Stimulated activated CD8-positive, alpha-beta memory T cell treated with anti-CD3 and anti-CD28 coated beads, Interleukin-7, amount 100 ng/mL, for 1 hour (primary cell): ENCODE data around the gene SLC26A11.
A peak's percentile ranks its signal among the peaks of the same experiment; 100 is the strongest.
"Not testable (repeated sequence)": the region's sequence is repeated elsewhere in the genome, so short reads cannot be mapped to it uniquely, and the experiment has no call there.

ENCODE experiments used
- DNase-seq, 2 donors: peaks; one replicate each; pipeline ENCODE4 v3.0.0-alpha.2; 2020; ENCODE audit warnings: low read depth in 2 of 2

SLC26A11 gene

DNA sequence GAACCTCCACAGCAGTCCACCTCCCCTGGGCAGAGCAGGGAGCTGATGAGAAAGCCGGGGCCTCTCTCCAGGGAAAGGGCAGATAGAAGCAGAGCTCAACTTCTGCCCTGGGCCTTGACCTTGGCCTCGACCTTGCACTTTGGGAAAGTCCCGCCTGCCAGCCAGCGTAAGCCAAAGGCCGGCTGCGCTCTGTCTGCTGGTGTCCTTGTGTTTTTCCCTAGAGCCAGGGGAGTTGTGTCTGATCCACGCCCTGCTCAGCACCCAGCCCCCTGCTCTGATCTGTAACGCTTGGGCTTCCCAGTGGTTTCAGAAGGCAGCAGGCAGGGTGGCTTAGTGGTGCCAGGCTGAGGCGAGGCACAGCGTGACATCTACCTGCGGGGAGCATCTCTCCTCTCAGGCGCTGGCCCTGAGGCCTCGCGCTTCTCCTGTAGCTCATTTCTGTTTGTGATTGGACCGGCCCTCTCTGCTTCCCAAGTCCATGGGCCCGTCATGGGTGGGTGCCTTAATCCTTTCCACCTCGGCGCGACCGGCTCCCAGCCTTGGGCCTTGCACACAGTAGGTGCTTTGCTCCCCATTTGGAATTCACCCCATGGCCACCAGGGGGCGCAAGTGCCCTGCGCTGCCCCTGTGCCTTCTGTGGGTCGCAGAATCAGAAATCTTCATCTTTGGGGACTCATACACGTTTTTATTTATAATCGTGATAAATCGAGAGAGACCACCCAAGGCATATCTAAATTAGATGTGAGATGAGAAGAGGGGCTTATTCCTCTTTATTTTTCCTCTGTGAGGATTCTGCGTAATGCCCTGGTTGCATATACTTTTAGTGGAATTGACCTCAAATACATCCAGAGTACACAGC is 24.3 kb upstream of the SLC26A11 start:
- peak; percentile 24 to 37 for DNase-seq

DNA sequence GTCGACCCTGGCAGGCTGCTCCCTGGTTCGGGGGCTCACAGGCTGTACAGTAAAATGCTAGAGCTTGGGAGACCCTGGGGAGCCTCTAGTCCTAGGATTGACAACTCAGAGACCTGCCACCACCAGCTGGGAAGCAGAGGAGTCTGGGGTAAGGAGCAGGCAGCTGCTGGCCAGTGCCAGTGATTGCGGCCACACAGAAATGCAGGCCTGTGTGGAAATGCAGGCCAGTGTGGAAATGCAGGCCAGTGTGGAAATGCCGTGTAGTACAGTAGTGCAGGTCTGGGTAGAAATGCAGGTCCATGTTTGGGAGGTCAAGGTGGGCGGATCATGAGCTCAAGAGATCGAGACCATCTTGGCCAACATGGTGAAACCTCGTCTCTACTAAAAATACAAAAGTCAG is 23.6 kb upstream of the SLC26A11 start:
- no peak for DNase-seq

DNA sequence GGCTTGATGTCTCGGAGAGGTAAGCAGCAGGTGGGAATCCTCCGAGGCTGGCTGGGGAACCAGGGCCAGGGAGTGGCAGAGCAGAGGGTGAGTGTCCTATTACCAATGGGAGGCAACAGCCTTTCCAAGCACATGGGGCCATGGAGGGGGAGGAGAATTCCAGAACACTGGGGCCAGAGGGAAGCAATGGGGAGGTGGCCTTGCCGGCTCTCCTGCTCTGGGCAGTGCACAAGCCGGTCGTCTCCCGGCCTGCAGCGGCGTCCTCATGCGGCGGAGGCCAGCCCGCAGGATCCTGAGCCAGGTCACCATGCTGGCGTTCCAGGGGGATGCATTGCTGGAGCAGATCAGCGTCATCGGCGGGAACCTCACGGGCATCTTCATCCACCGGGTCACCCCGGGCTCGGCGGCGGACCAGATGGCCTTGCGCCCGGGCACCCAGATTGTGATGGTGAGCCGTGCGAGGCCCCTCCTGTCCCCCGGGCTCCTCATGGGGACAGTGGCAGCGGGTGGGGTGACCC is 22.0 kb upstream of the SLC26A11 start:
- DNase-seq = no peak

GRCh38 chr17:80199295-80199694 is 20.9 kb upstream of the SLC26A11 start:
- not testable (repeated sequence) for DNase-seq

DNA sequence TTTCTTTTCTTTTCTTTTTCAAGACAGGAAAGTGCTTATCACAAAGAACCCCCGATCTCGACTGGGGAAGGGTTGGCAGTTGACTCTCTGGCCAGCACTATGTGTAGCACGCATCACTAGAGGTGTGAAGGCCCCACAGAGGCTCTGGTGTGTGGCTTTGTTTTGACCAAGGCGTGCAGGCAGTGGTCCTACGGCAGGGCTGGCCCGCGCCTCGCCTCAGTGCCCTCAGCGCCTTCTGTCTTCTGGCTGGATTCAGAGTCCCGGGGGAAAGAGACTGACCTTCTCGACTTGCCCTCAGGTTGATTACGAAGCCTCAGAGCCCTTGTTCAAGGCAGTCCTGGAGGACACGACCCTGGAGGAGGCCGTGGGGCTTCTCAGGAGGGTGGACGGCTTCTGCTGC is 18.8 kb upstream of the SLC26A11 start:
- DNase-seq = no peak

DNA sequence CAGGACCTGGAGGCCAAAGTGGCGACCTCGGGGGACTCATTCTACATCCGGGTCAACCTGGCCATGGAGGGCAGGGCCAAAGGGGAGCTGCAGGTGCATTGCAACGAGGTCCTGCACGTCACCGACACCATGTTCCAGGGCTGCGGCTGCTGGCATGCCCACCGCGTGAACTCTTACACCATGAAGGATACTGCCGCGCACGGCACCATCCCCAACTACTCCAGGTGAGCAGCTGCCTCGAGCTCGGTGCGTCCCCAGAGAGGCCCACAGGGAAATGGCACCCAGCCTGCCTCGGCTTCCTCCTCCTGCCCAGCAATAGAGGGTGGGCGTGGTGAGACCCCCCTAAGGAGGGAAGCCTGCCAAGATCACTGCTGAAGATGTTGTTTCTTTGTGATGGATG is 18.0 kb upstream of the SLC26A11 start:
- DNase-seq = no peak

GRCh38 chr17:80203471-80203963 is 16.7 kb upstream of the SLC26A11 start:
- no peak for DNase-seq

DNA sequence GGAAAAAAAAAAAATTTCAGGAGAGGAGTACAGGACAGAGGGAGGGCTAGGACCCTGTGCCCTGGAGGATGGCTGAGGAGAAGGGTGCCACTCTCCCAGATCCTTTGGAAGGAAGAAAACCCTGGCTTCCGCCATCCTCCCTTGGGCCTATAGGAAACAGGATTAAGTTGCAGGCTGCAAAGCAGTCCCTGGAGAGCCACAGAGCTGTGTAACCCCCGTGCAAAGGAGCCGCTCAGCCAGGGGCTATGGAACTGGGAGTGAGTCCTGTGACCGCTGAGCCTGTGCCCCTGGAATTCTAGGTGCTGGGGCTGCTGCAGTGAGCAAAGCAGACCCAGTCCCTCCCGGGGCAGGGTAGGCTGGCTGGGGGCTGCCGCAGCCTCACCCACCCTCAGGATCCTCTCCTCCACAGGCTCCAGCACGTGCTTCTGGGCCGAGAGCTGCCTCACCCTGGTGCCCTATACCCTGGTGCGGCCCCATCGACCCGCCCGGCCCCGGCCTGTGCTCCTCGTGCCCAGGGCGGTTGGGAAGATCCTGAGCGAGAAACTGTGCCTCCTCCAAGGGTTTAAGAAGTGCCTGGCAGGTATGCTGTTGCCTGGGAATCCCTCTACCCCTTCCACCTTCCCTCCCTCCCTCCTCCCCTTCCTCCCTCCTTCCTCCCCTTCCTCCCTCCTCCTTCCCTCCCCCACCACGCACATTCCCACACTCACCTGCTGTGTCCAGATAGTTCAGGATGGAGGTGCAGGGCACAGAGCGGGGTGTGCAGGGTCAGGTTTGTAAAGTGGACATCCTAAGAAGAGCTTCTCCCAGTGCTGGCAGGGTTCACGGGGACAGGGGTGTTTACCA is 15.4 kb upstream of the SLC26A11 start:
- DNase-seq = no peak

GRCh38 chr17:80205811-80206210 is 14.4 kb upstream of the SLC26A11 start:
- DNase-seq = no peak

GRCh38 chr17:80208050-80208449 is 12.2 kb upstream of the SLC26A11 start:
- DNase-seq = no peak

GRCh38 chr17:80209765-80210164 is 10.5 kb upstream of the SLC26A11 start:
- DNase-seq = no peak

DNA sequence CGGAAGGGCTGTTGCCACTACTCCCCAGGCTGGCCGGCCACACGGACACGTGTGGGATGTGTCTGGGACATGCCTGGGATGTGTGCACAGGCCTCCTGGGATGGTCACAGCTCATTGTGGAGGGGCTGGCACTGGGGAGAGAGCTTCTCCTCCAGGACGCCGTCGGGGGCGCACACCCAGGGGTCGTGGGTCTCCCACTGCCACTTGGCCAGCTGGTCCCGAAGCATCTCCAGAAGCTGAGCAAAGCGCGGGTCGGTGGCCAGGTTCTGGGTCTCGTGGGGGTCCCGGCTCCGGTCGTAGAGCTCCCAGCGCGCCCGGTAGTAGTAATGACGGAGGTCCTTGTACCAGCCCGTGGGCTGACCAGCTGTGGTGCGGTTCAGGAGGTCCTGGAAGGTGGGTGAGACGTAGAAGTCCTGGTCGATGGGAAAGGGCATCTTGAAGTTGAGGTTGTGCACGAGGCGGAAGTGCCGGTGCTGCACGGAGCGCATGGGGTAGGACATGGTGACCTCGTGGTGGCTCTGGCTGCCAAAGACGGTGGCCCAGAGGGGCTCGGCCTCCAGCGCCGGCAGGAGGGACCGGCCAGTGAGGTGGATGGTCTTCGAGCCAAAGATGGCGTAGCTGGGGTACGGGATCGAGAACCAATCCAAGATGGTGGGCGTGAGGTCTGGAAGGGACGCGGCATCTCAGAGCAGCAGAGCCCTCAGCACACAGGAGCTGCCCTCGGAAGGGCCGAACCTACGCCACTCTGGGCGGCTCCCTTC is 9.7 kb upstream of the SLC26A11 start:
- DNase-seq = no peak

GRCh38 chr17:80212109-80212508 is 8.1 kb upstream of the SLC26A11 start:
- no peak for DNase-seq

DNA sequence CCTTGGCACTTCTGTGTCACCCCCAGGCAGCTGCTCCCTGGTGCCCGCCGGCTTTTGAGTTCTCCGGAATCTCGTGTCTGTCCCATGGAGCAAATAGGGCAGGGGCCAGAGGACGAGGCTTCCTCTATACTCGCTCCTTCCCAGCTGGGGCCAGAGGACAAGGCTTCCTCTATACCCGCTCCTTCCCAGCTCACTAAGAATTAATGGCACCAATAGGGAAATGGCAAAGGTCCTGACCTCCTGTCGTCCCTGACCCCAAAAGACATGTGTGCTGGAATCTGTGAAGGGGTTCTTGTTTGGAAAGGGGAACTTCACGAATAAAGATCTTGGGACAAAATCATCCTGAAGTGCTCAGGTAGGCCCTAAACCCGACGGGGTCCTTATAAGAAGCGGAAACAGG is 7.7 kb upstream of the SLC26A11 start:
- no peak for DNase-seq

DNA sequence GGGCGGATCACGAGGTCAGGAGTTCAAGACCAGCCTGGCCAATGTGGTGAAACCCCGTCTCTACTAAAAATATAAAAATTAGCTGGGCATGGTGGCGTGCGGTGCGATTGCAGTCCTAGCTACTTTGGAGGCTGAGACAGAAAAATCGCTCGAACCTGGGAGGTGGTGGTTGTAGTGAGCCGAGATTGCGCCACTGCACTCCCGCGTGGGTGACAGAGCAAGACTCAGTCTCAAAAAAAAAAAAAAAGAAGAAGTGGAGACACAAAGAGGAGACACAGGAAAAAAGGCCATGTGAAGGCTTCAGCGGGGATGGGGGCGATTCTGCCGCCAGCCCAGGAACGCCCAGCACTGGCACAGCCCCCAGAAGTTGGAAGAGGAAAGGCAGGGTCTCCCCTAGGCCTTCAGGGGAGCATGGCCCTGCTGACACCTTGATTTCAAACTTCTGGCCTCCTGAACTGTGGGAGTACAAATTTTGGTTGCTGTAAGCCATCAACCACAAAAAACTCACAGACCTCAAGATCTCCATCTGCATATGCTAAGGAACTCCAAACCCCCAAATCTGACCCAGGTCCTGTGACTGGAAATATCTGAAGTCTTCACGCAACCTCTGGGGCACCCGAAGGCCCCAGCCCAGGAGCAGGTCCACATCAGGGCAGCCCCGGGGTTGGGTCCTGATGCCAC is 7.1 kb upstream of the SLC26A11 start:
- DNase-seq = no peak

DNA sequence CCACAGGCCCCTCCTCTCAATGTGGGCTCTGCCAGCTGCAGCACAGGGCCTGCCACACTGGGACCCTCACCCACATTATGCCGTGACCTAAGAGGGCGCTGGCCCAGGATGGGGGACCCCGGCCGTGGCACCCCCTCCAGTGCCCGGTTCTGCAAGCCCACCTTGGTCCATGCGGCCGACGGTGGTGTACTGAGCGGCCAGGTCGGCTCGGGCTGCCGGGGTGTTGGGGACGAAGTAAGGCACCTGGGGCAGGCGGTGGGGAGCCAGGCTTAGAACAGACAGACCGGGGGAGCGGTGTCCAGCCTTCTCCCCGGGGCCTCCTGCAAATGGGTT is 6.6 kb upstream of the SLC26A11 start:
- no peak for DNase-seq

GRCh38 chr17:80214012-80214877 is 6.0 kb upstream of the SLC26A11 start:
- DNase-seq = no peak

DNA sequence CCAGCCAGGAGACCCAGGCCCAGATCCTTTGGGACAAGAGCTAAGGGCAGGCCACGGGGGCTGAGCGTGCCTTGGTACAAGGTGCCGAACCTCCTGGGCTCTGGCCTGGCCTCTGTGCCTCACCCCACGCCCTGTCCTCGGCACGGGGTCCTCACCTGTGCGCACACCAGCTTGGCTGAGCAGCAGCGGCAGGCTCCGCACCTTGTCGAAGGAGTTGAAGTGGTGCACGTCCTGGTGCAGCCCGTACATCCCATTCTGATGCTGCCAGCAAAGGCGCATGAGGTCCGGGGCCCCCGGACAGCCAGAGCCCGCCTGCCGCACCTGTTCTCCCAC is 5.4 kb upstream of the SLC26A11 start:
- DNase-seq = no peak

GRCh38 chr17:80216473-80217456 is 3.5 kb upstream of the SLC26A11 start:
- DNase-seq = no peak
